Measurements from ENCODE around the gene OPRD1.

- TF ChIP-seq POLR2AphosphoS5 (IDR thresholded peaks at IDR 0.05) (no peak), POLR2A (IDR thresholded peaks at IDR 0.05) (no peak)
Measured at GRCh38 chr1:28813931-28814465, 2.0 kb downstream of the OPRD1 start.

All from transverse colon (tissue), 3 donors.